VCaP (cell line): ENCODE measurements around the gene A3GALT2.

Experiments used
- H3K27ac ChIP-seq: fragments of 450-650 bp; 2 replicates; pipeline ENCODE4 v1.5.1; 2017
- TF ChIP-seq, protein P1 (sequence below): fragments of 450-650 bp; conservative IDR thresholded peaks from 2 replicates; pipeline ENCODE4 v1.5.1; 2017; ENCODE audit warnings: mild to moderate bottlenecking, moderate library complexity

Gene A3GALT2

DNA sequence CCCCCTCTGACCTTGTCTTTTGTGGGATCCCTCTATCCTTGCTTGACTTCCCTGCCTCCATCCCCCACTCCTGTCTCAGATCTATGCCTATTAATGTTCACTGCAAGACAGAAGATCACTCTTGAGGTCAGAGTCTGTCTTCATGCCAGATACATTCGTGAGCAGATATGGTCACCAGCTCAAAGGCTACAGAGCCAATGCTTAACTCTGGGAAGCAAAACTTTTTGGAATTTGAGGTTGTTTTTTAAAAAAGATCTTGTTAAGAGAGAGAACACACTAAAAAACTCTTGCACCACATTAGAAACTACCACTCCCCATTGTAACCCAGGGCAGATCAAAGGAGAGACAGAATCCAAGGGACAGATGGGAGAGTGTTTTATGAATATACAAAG is 17.1 kb upstream of the A3GALT2 start:
- no peak overlapping the region for H3K27ac ChIP-seq
- TF ChIP-seq, protein P1, sequence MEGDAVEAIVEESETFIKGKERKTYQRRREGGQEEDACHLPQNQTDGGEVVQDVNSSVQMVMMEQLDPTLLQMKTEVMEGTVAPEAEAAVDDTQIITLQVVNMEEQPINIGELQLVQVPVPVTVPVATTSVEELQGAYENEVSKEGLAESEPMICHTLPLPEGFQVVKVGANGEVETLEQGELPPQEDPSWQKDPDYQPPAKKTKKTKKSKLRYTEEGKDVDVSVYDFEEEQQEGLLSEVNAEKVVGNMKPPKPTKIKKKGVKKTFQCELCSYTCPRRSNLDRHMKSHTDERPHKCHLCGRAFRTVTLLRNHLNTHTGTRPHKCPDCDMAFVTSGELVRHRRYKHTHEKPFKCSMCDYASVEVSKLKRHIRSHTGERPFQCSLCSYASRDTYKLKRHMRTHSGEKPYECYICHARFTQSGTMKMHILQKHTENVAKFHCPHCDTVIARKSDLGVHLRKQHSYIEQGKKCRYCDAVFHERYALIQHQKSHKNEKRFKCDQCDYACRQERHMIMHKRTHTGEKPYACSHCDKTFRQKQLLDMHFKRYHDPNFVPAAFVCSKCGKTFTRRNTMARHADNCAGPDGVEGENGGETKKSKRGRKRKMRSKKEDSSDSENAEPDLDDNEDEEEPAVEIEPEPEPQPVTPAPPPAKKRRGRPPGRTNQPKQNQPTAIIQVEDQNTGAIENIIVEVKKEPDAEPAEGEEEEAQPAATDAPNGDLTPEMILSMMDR, result no peak

DNA sequence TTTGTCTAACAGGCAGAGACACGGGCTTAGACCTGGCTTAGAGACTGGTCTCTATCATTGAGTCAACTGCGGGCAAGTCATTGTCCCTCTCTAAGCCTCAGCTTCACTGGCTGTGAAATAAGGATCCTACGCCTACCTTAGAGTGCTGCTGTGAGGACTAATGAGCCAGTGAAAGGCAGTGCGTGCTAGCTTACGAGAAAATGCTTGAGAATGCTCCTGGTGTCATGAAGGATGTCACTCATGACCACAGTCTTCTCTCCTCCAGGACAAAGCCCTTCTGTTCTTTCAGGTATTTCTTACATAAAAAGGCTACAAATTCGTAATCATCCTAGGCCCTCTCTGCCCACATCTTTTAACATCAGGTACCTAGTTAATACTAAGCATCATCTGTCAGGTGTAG is 16.5 kb upstream of the A3GALT2 start:
- TF ChIP-seq, protein P1, result no peak
- H3K27ac ChIP-seq, result no peak overlapping the region

DNA sequence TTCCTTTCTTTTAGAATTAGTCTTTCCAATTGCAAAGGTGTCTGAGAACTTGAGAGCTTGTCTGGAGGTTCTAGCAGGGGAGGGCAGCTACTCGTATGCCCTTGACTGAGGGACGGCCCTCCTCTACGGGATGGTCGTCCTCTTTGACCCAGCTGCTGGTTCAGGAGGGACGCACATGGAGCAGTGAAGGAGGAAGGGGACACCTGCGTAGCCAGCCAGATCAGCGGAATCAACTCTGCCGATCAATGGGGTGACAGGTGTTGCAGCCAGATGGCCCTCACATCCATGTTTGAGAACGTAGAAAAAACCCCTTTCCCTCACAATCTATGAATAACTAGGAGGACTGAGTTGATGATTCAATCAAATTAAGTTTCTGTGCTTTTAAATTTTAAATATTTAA is 15.7 kb upstream of the A3GALT2 start:
- H3K27ac ChIP-seq, result no peak overlapping the region
- TF ChIP-seq, protein P1, result no peak

DNA sequence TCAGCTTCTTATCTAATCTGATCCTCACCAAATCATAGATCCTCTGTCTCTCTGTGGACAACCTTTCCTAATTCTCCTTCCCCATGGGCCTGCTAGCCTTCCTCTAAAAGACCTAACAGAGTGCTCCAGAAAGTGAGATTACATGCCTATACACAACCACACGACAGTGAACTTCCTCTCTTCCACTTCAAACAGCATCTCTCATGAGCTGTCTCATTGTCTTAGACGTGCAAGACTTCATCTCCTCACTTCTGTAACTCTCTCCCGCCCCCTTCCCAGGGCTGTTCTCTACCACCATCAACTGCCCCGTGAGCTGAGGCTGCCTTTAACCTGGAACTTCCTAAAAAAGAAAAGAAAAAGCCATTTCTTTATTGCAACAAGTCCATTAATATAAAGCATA is 14.1 kb upstream of the A3GALT2 start:
- TF ChIP-seq, protein P1, result no peak
- no peak overlapping the region for H3K27ac ChIP-seq

DNA sequence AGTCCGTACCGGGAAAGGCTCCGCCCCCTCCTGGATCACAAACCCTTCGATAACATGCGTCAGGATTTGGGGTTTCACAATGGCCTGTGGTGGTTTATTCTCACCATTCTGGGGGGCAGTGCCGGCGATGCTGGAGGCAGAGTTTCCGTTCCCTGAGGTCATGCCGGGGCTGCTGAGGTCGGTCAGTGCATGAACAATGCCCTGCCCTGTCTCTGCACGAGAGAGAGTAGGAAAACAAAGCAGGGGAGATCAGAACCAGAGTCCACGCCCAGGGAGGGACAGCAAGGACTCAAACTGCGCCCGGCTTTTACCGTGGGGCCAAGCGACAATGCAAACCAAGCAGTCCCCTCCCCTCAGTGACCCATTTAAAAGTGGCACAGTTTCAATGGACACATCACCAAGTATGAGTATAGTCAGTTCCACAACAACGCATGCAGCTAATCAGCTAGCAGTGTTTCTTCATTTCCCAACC is 13.2 kb upstream of the A3GALT2 start:
- TF ChIP-seq, protein P1, result no peak
- H3K27ac ChIP-seq, result no peak overlapping the region

DNA sequence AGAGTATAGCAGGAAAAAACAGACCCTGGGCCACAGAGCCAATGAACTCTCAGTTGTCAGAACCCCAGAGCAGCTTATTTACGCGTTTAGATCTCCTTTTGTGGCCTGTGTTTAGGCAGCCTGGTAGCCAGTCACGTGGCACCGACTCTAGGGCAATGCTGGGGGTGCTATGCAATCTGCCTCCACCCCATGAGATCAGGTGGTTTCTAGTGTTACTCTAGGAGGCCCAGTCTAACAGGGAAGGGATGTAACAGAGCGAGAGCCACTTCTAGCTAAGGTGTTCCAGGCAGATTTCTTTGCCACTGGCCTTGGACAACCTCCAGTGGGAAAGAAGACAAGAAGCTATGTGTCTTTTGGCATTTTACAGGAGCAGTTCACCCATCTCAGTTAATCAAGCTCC is 12.0 kb upstream of the A3GALT2 start:
- H3K27ac ChIP-seq, result peak overlapping the region; percentile 79; the same call in 1 of the 2 replicates
- TF ChIP-seq, protein P1, result no peak

DNA sequence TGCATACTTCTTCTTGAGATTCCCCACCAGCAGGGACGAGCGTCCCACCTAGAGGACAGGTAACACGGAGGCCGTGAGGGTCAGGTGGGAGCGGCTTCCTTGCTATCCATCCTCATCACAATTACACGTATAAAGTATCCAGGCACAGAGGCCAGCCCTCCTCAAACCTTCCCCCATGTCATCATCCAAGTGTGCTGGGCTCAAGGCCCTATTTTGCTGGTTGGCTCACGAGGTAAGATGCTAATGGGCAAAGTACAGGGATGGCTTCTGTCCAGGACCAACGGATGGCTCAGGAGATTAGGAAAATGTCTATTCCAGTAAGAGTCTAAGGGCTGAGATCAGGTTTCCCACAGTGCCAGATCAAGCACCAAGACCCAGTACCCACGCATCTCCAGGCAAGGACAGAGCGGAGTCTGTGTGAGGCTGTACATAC is 11.5 kb upstream of the A3GALT2 start:
- TF ChIP-seq, protein P1, result no peak
- H3K27ac ChIP-seq, result peak overlapping the region; percentile 79; the same call in 1 of the 2 replicates
